Measurements from ENCODE around the gene NDRG3. TPM values are rescaled to one million over a fixed set of nuclear protein-coding genes. Genes with fewer than 3 reads are reported as not detected.
A peak's percentile ranks its signal among the peaks of the same experiment; 100 is the strongest.

NDRG3 gene
- total RNA-seq, 1 donor from 2014 or later = 33.1 TPM

GRCh38 chr20:36628076-36628475 is 117.8 kb downstream of the NDRG3 start:
- H3K36me3 Mint-ChIP-seq (ENCODE audit: low read depth, unreplicated experiment) = peaks cover 9% of the 10 kb centered on the region
- no peak overlapping the region for H3K27ac Mint-ChIP-seq (ENCODE audit: unreplicated experiment)
- no peak overlapping the region for H3K4me3 Mint-ChIP-seq (ENCODE audit: unreplicated experiment)
- Histone ChIP-seq H3K27ac (ENCODE audit: low read depth, low read length) (no peak overlapping the region), H2AFZ (ENCODE audit: low read depth, low read length) (no peak overlapping the region), H3K9ac (ENCODE audit: low read length) (no peak overlapping the region), H3K9me3 (ENCODE audit: insufficient read depth, low read depth, low read length) (no peaks in the 10 kb centered on the region), H4K20me1 (ENCODE audit: insufficient read depth, low read length) (no peaks in the 10 kb centered on the region), H3K27me3 (ENCODE audit: insufficient read depth, low read length) (no peaks in the 10 kb centered on the region), H3K4me3 (ENCODE audit: insufficient read depth, low read depth, low read length) (no peak overlapping the region), H3K36me3 (ENCODE audit: insufficient read depth, low read length) (no peaks in the 10 kb centered on the region), H3K79me2 (ENCODE audit: insufficient read depth, low read length) (no peaks in the 10 kb centered on the region), H3K4me1 (ENCODE audit: insufficient read depth, low read length) (no peaks in the 10 kb centered on the region), H3K4me2 (ENCODE audit: low read length) (no peak overlapping the region)
- peaks cover 20% of the 10 kb centered on the region for H3K4me1 Mint-ChIP-seq (ENCODE audit: low read depth, unreplicated experiment)
- FAIRE-seq = no peak
- no peaks in the 10 kb centered on the region for H3K9me3 Mint-ChIP-seq (ENCODE audit: unreplicated experiment)
- H3K27me3 Mint-ChIP-seq (ENCODE audit: low read depth, unreplicated experiment) = peaks cover 7% of the 10 kb centered on the region
- TF ChIP-seq CTCF (IDR thresholded peaks at IDR 0.05; ENCODE audit: insufficient read depth, low read depth, low read length) (no peak), EZH2 (IDR thresholded peaks at IDR 0.05; ENCODE audit: insufficient read depth, low read length) (no peak)
- no peak for DNase-seq (ENCODE audit: low read depth)

GRCh38 chr20:36624944-36625324 is 121.0 kb downstream of the NDRG3 start:
- no peak overlapping the region for H3K27ac ChIP-seq (ENCODE audit: low read depth, low read length)
- H3K36me3 ChIP-seq (ENCODE audit: insufficient read depth, low read length) = no peaks in the 10 kb centered on the region
- H3K27me3 ChIP-seq (ENCODE audit: insufficient read depth, low read length) = no peaks in the 10 kb centered on the region
- H3K79me2 ChIP-seq (ENCODE audit: insufficient read depth, low read length) = no peaks in the 10 kb centered on the region
- Mint-ChIP-seq H3K27ac (ENCODE audit: unreplicated experiment) (no peak overlapping the region), H3K36me3 (ENCODE audit: low read depth, unreplicated experiment) (peaks cover 3% of the 10 kb centered on the region), H3K4me1 (ENCODE audit: low read depth, unreplicated experiment) (peaks cover 10% of the 10 kb centered on the region), H3K9me3 (ENCODE audit: unreplicated experiment) (no peaks in the 10 kb centered on the region), H3K4me3 (ENCODE audit: unreplicated experiment) (no peak overlapping the region), H3K27me3 (ENCODE audit: low read depth, unreplicated experiment) (peaks cover 2% of the 10 kb centered on the region)
- H3K9me3 ChIP-seq (ENCODE audit: insufficient read depth, low read depth, low read length) = no peaks in the 10 kb centered on the region
- no peak overlapping the region for H3K4me3 ChIP-seq (ENCODE audit: insufficient read depth, low read depth, low read length)
- H2AFZ ChIP-seq (ENCODE audit: low read depth, low read length) = no peak overlapping the region
- H3K9ac ChIP-seq (ENCODE audit: low read length) = no peak overlapping the region
- no peak for FAIRE-seq
- no peaks in the 10 kb centered on the region for H3K4me1 ChIP-seq (ENCODE audit: insufficient read depth, low read length)
- no peak overlapping the region for H3K4me2 ChIP-seq (ENCODE audit: low read length)
- DNase-seq (ENCODE audit: low read depth) = no peak
- no peak for TF ChIP-seq EZH2 (IDR thresholded peaks at IDR 0.05; ENCODE audit: insufficient read depth, low read length)
- no peak for TF ChIP-seq CTCF (IDR thresholded peaks at IDR 0.05; ENCODE audit: insufficient read depth, low read depth, low read length)
- H4K20me1 ChIP-seq (ENCODE audit: insufficient read depth, low read length) = no peaks in the 10 kb centered on the region

GRCh38 chr20:36624068-36624943 is 121.6 kb downstream of the NDRG3 start:
- no peak overlapping the region for H3K27ac Mint-ChIP-seq (ENCODE audit: unreplicated experiment)
- H3K4me3 Mint-ChIP-seq (ENCODE audit: unreplicated experiment) = no peak overlapping the region
- peak overlapping the region; percentile 20 for H2AFZ ChIP-seq (ENCODE audit: low read depth, low read length)

More at GRCh38 chr20:36624068-36624943, 121.6 kb downstream of the NDRG3 start:
- Histone ChIP-seq H3K9ac (ENCODE audit: low read length) (no peak overlapping the region), H3K4me1 (ENCODE audit: insufficient read depth, low read length) (no peaks in the 10 kb centered on the region), H3K27ac (ENCODE audit: low read depth, low read length) (no peak overlapping the region), H3K4me2 (ENCODE audit: low read length) (no peak overlapping the region), H3K36me3 (ENCODE audit: insufficient read depth, low read length) (no peaks in the 10 kb centered on the region), H3K9me3 (ENCODE audit: insufficient read depth, low read depth, low read length) (no peaks in the 10 kb centered on the region), H3K27me3 (ENCODE audit: insufficient read depth, low read length) (no peaks in the 10 kb centered on the region), H3K4me3 (ENCODE audit: insufficient read depth, low read depth, low read length) (no peak overlapping the region), H3K79me2 (ENCODE audit: insufficient read depth, low read length) (no peaks in the 10 kb centered on the region), H4K20me1 (ENCODE audit: insufficient read depth, low read length) (no peaks in the 10 kb centered on the region)
- DNase-seq (ENCODE audit: low read depth) (no peak), FAIRE-seq (no peak)
- Mint-ChIP-seq H3K4me1 (ENCODE audit: low read depth, unreplicated experiment) (peaks cover 5% of the 10 kb centered on the region), H3K36me3 (ENCODE audit: low read depth, unreplicated experiment) (peaks cover 3% of the 10 kb centered on the region), H3K27me3 (ENCODE audit: low read depth, unreplicated experiment) (peaks cover 2% of the 10 kb centered on the region), H3K9me3 (ENCODE audit: unreplicated experiment) (no peaks in the 10 kb centered on the region)
- no peak for TF ChIP-seq CTCF (IDR thresholded peaks at IDR 0.05; ENCODE audit: insufficient read depth, low read depth, low read length)
- no peak for TF ChIP-seq EZH2 (IDR thresholded peaks at IDR 0.05; ENCODE audit: insufficient read depth, low read length)

All from astrocyte (in vitro differentiated cells and primary cell).